ENCODE measurements around the gene PPIP5K1.

Gene PPIP5K1

GRCh38 chr15:43527016-43527801, 62.8 kb downstream of the PPIP5K1 start:
- Histone ChIP-seq H3K27ac (ENCODE audit: low read length) (no peak overlapping the region), H3K4me3 (ENCODE audit: low read length in 2 of 2) (no peak overlapping the region), H3K4me1 (ENCODE audit: control insufficient read depth, insufficient read depth, low read length) (no peaks in the 10 kb centered on the region), H3K36me3 (ENCODE audit: control insufficient read depth in 2 of 2, insufficient read depth in 2 of 2, low read length in 2 of 2) (peaks cover 36 to 49% of the 10 kb centered on the region in 2 donors), H3K9ac (ENCODE audit: low read length in 2 of 2) (no peak overlapping the region), H3K27me3 (ENCODE audit: control insufficient read depth in 1 of 2, insufficient read depth in 2 of 2, low read length in 2 of 2) (no peaks in the 10 kb centered on the region), H3K9me3 (ENCODE audit: control insufficient read depth in 2 of 2, low read length in 2 of 2) (no peaks in the 10 kb centered on the region)

- Histone ChIP-seq H3K27me3 (ENCODE audit: control insufficient read depth in 1 of 2, insufficient read depth in 2 of 2, low read length in 2 of 2) (no peaks in the 10 kb centered on the region), H3K27ac (ENCODE audit: low read length) (no peak overlapping the region), H3K4me3 (ENCODE audit: low read length in 2 of 2) (no peak overlapping the region), H3K9me3 (ENCODE audit: control insufficient read depth in 2 of 2, low read length in 2 of 2) (no peaks in the 10 kb centered on the region), H3K36me3 (ENCODE audit: control insufficient read depth in 2 of 2, insufficient read depth in 2 of 2, low read length in 2 of 2) (peaks cover 44 to 57% of the 10 kb centered on the region in 2 donors), H3K9ac (ENCODE audit: low read length in 2 of 2) (no peak overlapping the region), H3K4me1 (ENCODE audit: control insufficient read depth, insufficient read depth, low read length) (no peaks in the 10 kb centered on the region)
Observed at GRCh38 chr15:43526261-43526930, 63.6 kb downstream of the PPIP5K1 start.

DNA sequence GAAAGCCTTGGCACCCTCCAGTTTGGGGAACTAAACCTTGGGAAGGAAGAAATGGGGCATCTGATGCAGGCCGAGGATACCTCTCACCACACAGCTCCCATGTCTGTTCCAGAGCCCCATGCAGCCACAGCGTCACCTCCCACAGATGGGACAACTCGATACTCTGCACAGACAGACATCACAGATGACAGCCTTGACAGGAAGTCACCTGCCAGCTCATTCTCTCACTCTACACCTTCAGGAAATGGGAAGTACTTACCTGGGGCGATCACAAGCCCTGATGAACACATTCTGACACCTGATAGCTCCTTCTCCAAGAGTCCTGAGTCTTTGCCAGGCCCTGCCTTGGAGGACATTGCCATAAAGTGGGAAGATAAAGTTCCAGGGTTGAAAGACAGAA, 64.9 kb downstream of the PPIP5K1 start:
- Histone ChIP-seq H3K27me3 (ENCODE audit: control insufficient read depth in 1 of 2, insufficient read depth in 2 of 2, low read length in 2 of 2) (no peaks in the 10 kb centered on the region), H3K4me1 (ENCODE audit: control insufficient read depth, insufficient read depth, low read length) (no peaks in the 10 kb centered on the region), H3K9me3 (ENCODE audit: control insufficient read depth in 2 of 2, low read length in 2 of 2) (no peaks in the 10 kb centered on the region), H3K27ac (ENCODE audit: low read length) (no peak overlapping the region), H3K36me3 (ENCODE audit: control insufficient read depth in 2 of 2, insufficient read depth in 2 of 2, low read length in 2 of 2) (peaks cover 56 to 67% of the 10 kb centered on the region in 2 donors), H3K4me3 (ENCODE audit: low read length in 2 of 2) (no peak overlapping the region), H3K9ac (ENCODE audit: low read length in 2 of 2) (no peak overlapping the region)

GRCh38 chr15:43524254-43524845, 65.7 kb downstream of the PPIP5K1 start:
- H3K4me3 ChIP-seq (ENCODE audit: low read length in 2 of 2): no peak overlapping the region
- peaks cover 5% of the 10 kb centered on the region for H3K4me1 ChIP-seq (ENCODE audit: control insufficient read depth, insufficient read depth, low read length)
- H3K36me3 ChIP-seq (ENCODE audit: control insufficient read depth in 2 of 2, insufficient read depth in 2 of 2, low read length in 2 of 2): peaks cover 50 to 60% of the 10 kb centered on the region in 2 donors
- H3K27ac ChIP-seq (ENCODE audit: low read length): no peak overlapping the region
- no peaks in the 10 kb centered on the region for H3K9me3 ChIP-seq (ENCODE audit: control insufficient read depth in 2 of 2, low read length in 2 of 2)
- H3K27me3 ChIP-seq (ENCODE audit: control insufficient read depth in 1 of 2, insufficient read depth in 2 of 2, low read length in 2 of 2): no peaks in the 10 kb centered on the region
- H3K9ac ChIP-seq (ENCODE audit: low read length in 2 of 2): no peak overlapping the region

DNA sequence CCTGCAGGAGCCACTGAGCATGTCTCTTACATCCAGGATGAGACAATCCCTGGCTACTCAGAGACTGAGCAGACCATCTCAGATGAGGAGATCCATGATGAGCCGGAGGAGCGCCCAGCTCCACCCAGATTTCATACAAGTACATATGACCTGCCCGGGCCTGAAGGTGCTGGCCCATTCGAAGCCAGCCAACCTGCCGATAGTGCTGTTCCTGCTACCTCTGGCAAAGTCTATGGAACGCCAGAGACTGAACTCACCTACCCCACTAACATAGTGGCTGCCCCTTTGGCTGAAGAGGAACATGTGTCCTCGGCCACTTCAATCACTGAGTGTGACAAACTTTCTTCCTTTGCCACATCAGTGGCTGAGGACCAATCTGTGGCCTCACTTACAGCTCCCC, 66.4 kb downstream of the PPIP5K1 start:
- Histone ChIP-seq H3K4me3 (ENCODE audit: low read length in 2 of 2) (no peak overlapping the region), H3K9ac (ENCODE audit: low read length in 2 of 2) (no peak overlapping the region), H3K36me3 (ENCODE audit: control insufficient read depth in 2 of 2, insufficient read depth in 2 of 2, low read length in 2 of 2) (peaks cover 50 to 60% of the 10 kb centered on the region in 2 donors), H3K27me3 (ENCODE audit: control insufficient read depth in 1 of 2, insufficient read depth in 2 of 2, low read length in 2 of 2) (no peaks in the 10 kb centered on the region), H3K9me3 (ENCODE audit: control insufficient read depth in 2 of 2, low read length in 2 of 2) (no peaks in the 10 kb centered on the region), H3K27ac (ENCODE audit: low read length) (no peak overlapping the region), H3K4me1 (ENCODE audit: control insufficient read depth, insufficient read depth, low read length) (peaks cover 10% of the 10 kb centered on the region)

DNA sequence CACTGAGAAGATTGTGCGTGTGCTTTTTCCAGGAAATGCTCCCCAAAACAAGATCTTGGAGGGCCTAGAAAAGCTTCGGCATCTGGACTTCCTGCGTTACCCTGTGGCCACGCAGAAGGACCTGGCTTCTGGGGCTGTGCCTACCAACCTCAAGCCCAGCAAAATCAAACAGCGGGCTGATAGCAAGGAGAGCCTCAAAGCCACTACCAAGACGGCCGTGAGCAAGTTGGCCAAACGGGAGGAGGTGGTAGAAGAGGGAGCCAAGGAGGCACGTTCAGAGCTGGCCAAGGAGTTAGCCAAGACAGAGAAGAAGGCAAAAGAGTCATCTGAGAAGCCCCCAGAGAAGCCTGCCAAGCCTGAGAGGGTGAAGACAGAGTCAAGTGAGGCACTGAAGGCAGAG, 67.8 kb downstream of the PPIP5K1 start:
- peaks cover 20% of the 10 kb centered on the region for H3K4me1 ChIP-seq (ENCODE audit: control insufficient read depth, insufficient read depth, low read length)
- H3K27me3 ChIP-seq (ENCODE audit: control insufficient read depth in 1 of 2, insufficient read depth in 2 of 2, low read length in 2 of 2): no peaks in the 10 kb centered on the region
- H3K9ac ChIP-seq (ENCODE audit: low read length in 2 of 2): no peak overlapping the region
- no peak overlapping the region for H3K27ac ChIP-seq (ENCODE audit: low read length)
- peaks cover 50 to 58% of the 10 kb centered on the region in 2 donors for H3K36me3 ChIP-seq (ENCODE audit: control insufficient read depth in 2 of 2, insufficient read depth in 2 of 2, low read length in 2 of 2)
- H3K9me3 ChIP-seq (ENCODE audit: control insufficient read depth in 2 of 2, low read length in 2 of 2): no peaks in the 10 kb centered on the region
- H3K4me3 ChIP-seq (ENCODE audit: low read length in 2 of 2): no peak overlapping the region

DNA sequence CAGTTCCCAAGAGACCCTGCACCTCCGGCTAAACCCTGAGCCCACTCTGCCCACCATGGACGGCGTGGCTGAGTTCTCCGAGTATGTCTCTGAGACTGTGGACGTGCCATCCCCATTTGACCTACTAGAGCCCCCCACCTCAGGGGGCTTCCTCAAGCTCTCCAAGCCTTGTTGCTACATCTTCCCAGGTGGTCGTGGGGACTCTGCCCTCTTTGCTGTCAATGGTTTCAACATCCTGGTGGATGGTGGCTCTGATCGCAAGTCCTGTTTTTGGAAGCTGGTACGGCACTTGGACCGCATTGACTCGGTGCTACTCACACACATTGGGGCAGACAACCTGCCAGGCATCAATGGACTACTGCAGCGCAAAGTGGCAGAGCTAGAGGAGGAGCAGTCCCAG, 68.6 kb downstream of the PPIP5K1 start:
- Histone ChIP-seq H3K27ac (ENCODE audit: low read length) (no peak overlapping the region), H3K9me3 (ENCODE audit: control insufficient read depth in 2 of 2, low read length in 2 of 2) (no peaks in the 10 kb centered on the region), H3K4me1 (ENCODE audit: control insufficient read depth, insufficient read depth, low read length) (peaks cover 27% of the 10 kb centered on the region), H3K4me3 (ENCODE audit: low read length in 2 of 2) (no peak overlapping the region), H3K36me3 (ENCODE audit: control insufficient read depth in 2 of 2, insufficient read depth in 2 of 2, low read length in 2 of 2) (peaks cover 50 to 56% of the 10 kb centered on the region in 2 donors), H3K27me3 (ENCODE audit: control insufficient read depth in 1 of 2, insufficient read depth in 2 of 2, low read length in 2 of 2) (no peaks in the 10 kb centered on the region), H3K9ac (ENCODE audit: low read length in 2 of 2) (no peak overlapping the region)

DNA sequence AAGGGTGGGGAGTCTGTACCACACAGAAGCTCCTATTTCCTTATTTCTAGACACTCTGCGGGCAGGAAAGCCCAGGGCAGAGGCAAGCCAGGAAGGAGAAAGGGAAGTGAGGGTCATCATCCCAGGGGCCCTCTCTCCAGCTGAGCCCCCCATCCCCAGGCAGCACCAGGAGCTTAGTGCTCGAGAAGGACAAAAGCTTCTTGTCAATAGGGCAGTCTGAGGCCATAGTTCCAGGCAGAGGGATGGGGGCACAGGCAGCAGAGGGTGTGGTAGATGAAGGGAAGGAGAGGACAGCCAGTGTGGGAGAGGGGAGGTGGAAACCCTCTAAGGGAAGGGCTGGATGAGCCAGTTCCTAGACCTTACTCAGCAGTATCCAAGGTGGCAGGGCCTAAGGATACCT, 69.9 kb downstream of the PPIP5K1 start:
- H3K9me3 ChIP-seq (ENCODE audit: control insufficient read depth in 2 of 2, low read length in 2 of 2): no peaks in the 10 kb centered on the region
- H3K27me3 ChIP-seq (ENCODE audit: control insufficient read depth in 1 of 2, insufficient read depth in 2 of 2, low read length in 2 of 2): no peaks in the 10 kb centered on the region
- peaks cover 46% of the 10 kb centered on the region in 2 donors for H3K36me3 ChIP-seq (ENCODE audit: control insufficient read depth in 2 of 2, insufficient read depth in 2 of 2, low read length in 2 of 2)
- H3K9ac ChIP-seq (ENCODE audit: low read length in 2 of 2): no peak overlapping the region
- H3K27ac ChIP-seq (ENCODE audit: low read length): no peak overlapping the region
- H3K4me3 ChIP-seq (ENCODE audit: low read length in 2 of 2): no peak overlapping the region
- H3K4me1 ChIP-seq (ENCODE audit: control insufficient read depth, insufficient read depth, low read length): peaks cover 39% of the 10 kb centered on the region

- peaks cover 39% of the 10 kb centered on the region for H3K4me1 ChIP-seq (ENCODE audit: control insufficient read depth, insufficient read depth, low read length)
- no peaks in the 10 kb centered on the region for H3K9me3 ChIP-seq (ENCODE audit: control insufficient read depth in 2 of 2, low read length in 2 of 2)
- H3K4me3 ChIP-seq (ENCODE audit: low read length in 2 of 2): peak overlapping the region in 1 of 2 donors; percentile 96
- peak overlapping the region in 1 of 2 donors; percentile 36 for H3K9ac ChIP-seq (ENCODE audit: low read length in 2 of 2)
- no peaks in the 10 kb centered on the region for H3K27me3 ChIP-seq (ENCODE audit: control insufficient read depth in 1 of 2, insufficient read depth in 2 of 2, low read length in 2 of 2)
- H3K36me3 ChIP-seq (ENCODE audit: control insufficient read depth in 2 of 2, insufficient read depth in 2 of 2, low read length in 2 of 2): peaks cover 37 to 38% of the 10 kb centered on the region in 2 donors
- H3K27ac ChIP-seq (ENCODE audit: low read length): peak overlapping the region; percentile 46
Observed at GRCh38 chr15:43519196-43519595, 70.8 kb downstream of the PPIP5K1 start.

DNA sequence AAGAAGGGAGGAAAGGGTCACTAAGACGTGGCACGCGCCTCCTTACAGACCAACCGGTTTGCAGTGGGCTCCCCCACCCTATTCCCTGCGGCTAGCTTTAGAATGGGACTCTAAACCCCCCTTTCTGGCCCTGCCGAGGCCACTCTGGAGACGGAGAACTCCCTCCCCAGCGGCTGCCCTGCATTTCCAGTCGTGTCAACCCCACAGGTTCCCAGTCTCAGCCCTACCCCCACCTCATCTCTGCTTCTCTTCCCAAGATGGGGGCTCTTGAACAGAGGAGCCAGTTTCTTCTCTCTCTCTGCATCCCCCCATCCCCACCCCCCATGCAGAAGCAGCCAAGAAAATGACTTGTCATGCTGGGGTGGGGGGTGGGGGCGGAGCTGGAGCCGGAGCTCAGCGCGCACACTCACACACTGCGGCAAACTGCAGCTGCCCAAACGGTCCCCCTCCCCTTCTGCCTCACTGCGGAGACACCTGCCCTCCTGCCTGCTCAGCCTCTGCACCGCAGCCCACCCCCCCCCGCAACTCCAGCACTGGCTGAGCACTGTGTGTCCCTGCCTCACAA, 71.7 kb downstream of the PPIP5K1 start:
- peaks cover 39% of the 10 kb centered on the region for H3K4me1 ChIP-seq (ENCODE audit: control insufficient read depth, insufficient read depth, low read length)
- H3K4me3 ChIP-seq (ENCODE audit: low read length in 2 of 2): peak overlapping the region; percentile 92 to 96
- no peaks in the 10 kb centered on the region for H3K27me3 ChIP-seq (ENCODE audit: control insufficient read depth in 1 of 2, insufficient read depth in 2 of 2, low read length in 2 of 2)
- H3K9ac ChIP-seq (ENCODE audit: low read length in 2 of 2): peak overlapping the region; percentile 70 to 91
- H3K9me3 ChIP-seq (ENCODE audit: control insufficient read depth in 2 of 2, low read length in 2 of 2): no peaks in the 10 kb centered on the region
- H3K36me3 ChIP-seq (ENCODE audit: control insufficient read depth in 2 of 2, insufficient read depth in 2 of 2, low read length in 2 of 2): peaks cover 28 to 30% of the 10 kb centered on the region in 2 donors
- peak overlapping the region; percentile 87 for H3K27ac ChIP-seq (ENCODE audit: low read length)
